ENCODE data around the gene COG5. TPM values are rescaled to one million over a fixed set of nuclear protein-coding genes. Genes with fewer than 3 reads are reported as not detected.
A peak's percentile ranks its signal among the peaks of the same experiment; 100 is the strongest.

Gene COG5
- total RNA-seq, 2 experiments from 2014 or later: 34.1 to 35.5 TPM

DNA sequence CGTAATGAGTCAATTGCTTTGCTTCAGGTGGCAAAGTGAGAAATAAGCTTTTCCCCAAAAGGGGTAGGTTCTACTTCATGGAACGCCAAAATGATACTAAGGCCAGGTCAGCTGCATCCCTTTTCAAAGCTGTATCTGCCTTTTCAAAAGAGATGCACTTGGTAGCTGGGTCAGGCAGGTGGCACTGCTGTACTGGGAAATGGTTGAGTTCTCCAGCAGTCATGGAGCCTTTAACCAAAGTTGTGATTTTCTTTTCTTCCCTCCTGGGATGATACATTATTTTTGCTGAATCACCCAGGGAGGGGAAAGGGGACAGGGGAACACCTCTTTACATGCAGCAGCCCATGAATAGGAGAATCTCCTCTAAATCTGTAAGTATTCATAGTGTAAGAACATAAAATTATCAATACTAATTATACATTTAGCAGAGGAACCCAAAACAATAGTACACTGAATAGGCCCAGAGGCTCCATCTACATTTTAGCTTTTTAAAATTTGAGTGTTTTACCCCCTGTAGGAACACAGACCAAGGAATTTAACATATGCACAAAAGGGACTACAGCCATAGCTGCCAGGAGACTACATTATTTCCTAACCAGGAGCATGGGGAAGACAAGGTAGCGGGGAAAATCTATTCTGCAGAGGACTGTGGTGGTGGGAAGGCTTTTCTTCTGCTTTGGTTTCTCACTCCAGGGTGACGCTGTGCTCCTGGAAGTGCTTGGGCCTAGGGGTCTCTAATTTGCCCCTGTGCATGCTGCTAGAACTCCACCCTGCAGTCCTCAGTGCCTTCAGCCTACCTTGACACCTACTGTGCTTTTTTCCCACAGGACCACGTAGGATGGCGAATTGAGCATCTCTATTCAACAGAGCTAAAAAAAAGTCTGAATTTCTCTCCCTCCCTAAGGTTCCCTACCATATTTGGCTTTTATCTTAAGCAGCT is 100.3 kb downstream of the COG5 start:
- intact Hi-C loops (cut with DNase I, micrococcal nuclease): loop anchor here (1.0 to 5.0 kb wide), 4 partner anchors 262 to 416 kb away; no protein-coding TSS in a partner anchor
- ChIA-PET CTCF (interaction anchor here (0.6 to 2.8 kb wide), 24 partner anchors 8 to 682 kb away, joined by 3 to 26 read pairs (median 4); no protein-coding TSS in a partner anchor), POLR2A (no interaction called here)
- Mint-ChIP-seq H3K4me1 (no peaks in the 10 kb centered on the region), H3K36me3 (ENCODE audit: low read depth) (no peaks in the 10 kb centered on the region), H3K27ac (no peak overlapping the region), H3K27me3 (no peaks in the 10 kb centered on the region), H3K9me3 (ENCODE audit: low read depth) (no peaks in the 10 kb centered on the region), H3K4me3 (no peak overlapping the region)
- DNase-seq (peak; percentile 65), ATAC-seq (peak; percentile 88)

DNA sequence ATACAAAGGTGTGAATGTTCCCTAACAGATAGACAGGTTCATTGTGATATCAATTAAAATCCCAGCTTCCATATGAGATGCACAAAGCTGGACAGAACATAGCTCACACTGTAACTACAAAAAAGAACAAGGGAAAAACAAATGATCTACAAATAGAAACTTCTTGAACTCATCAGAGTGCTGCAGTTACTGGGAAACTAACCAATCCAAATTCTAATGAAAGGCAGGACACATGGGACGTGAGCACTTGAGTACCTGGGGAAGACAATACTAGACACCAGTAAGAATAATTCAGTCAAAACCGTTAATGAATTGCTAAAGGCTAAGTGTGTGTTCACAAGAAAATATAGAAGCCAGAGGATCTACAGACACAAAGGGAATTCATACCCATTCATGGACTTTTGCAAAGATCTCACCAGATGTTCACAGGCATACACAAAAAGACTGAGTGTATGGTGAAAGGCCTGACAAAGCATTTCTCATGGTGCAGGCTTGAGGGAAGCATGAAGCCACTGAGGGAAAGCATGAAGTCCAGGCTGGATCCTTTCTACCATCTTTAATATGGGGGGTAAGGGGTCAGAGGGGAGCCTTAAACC is 101.7 kb downstream of the COG5 start:
- ATAC-seq (no peak), DNase-seq (no peak)
- intact Hi-C loops (cut with DNase I, micrococcal nuclease): loop anchor here in 1 of 2 experiments (5.0 kb wide), 1 partner anchor 410 kb away; no protein-coding TSS in a partner anchor
- H3K4me3 Mint-ChIP-seq: no peak overlapping the region
- H3K9me3 Mint-ChIP-seq (ENCODE audit: low read depth): peaks cover 2% of the 10 kb centered on the region
- peaks cover 11% of the 10 kb centered on the region for H3K36me3 Mint-ChIP-seq (ENCODE audit: low read depth)
- H3K27me3 Mint-ChIP-seq: no peaks in the 10 kb centered on the region
- ChIA-PET CTCF (interaction anchor here (1.0 to 1.2 kb wide), 2 partner anchors 258 to 266 kb away, joined by 3 to 4 read pairs; no protein-coding TSS in a partner anchor), POLR2A (no interaction called here)
- H3K27ac Mint-ChIP-seq: no peak overlapping the region
- no peaks in the 10 kb centered on the region for H3K4me1 Mint-ChIP-seq

DNA sequence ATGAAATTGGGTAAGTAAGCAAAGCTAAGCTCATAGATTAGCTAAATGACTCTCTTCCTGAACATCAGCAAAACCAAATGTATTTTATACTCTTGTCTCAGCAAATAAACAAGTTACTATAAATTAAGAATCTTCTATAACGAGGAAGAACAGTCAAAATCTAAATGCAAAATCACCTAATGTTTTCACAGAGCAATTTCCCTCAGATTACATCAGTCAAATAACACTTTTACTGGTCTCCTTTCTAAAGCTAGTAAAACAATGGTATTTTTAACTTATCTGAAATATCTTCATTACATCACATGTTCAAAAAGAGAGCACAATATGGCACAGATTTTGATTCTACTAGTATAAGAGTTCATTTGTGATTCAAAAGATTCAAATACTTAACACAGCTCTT is 110.3 kb downstream of the COG5 start:
- intact Hi-C loops (cut with DNase I, micrococcal nuclease): no loop called here
- H3K27me3 Mint-ChIP-seq: no peaks in the 10 kb centered on the region
- H3K4me1 Mint-ChIP-seq: peaks cover 3% of the 10 kb centered on the region
- ChIA-PET POLR2A (no interaction called here), CTCF (interaction anchor here (0.6 to 1.2 kb wide), 2 partner anchors 19 to 69 kb away, joined by 3 read pairs; no protein-coding TSS in a partner anchor)
- peaks cover 2% of the 10 kb centered on the region for H3K9me3 Mint-ChIP-seq (ENCODE audit: low read depth)
- ATAC-seq (no peak), DNase-seq (no peak)
- H3K27ac Mint-ChIP-seq: no peak overlapping the region
- H3K4me3 Mint-ChIP-seq: no peak overlapping the region
- peaks cover 24% of the 10 kb centered on the region for H3K36me3 Mint-ChIP-seq (ENCODE audit: low read depth)

DNA sequence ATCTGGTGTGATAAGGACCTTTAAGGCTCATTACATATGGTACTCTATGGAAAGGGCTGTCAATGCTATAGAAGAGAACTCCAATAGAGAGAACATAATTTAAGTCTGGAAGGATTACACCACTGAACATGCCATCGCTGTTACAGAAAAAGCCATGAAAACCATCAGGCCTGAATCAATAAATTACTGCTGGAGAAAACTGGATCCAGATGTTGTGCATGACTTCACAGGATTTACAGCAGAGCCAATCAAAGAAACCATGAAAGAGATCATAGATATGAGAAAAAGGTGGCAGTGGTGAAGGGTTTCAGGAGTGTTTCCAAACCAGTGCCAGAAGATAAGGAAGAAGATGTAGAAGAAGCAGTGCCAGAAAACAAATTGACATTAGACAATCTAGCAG is 112.8 kb downstream of the COG5 start:
- Mint-ChIP-seq H3K4me1 (peaks cover 14% of the 10 kb centered on the region), H3K27me3 (no peaks in the 10 kb centered on the region), H3K4me3 (no peak overlapping the region), H3K9me3 (ENCODE audit: low read depth) (no peaks in the 10 kb centered on the region), H3K36me3 (ENCODE audit: low read depth) (peaks cover 15% of the 10 kb centered on the region), H3K27ac (no peak overlapping the region)
- POLR2A ChIA-PET: no interaction called here
- ATAC-seq (no peak), DNase-seq (no peak)
- intact Hi-C loops (cut with DNase I, micrococcal nuclease): no loop called here
- CTCF ChIA-PET: interaction anchor here (1.2 kb wide), 1 partner anchor 424 kb away, joined by 3 read pairs; no protein-coding TSS in a partner anchor

DNA sequence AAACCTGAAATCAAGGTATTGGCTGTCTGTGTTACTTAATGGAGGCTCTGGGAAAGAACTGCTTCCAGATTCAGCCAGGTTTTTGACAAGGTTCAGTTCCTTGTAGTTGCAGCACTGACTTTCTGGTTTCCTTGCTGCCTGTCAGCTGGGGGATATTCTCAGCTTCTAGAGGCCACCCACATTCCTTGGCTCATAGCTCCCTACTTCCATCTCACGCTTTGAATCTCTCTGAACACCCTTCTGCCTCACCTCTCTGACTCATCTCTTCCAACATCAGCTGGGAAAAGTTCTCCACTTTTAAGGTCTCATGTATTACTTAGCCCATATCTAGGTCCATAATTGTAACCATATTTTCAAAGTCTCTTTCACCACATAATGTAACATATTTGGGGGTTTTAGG is 116.7 kb downstream of the COG5 start:
- POLR2A ChIA-PET: no interaction called here
- DNase-seq: no peak
- Mint-ChIP-seq H3K9me3 (ENCODE audit: low read depth) (no peaks in the 10 kb centered on the region), H3K4me3 (no peak overlapping the region), H3K27ac (no peak overlapping the region), H3K36me3 (ENCODE audit: low read depth) (peaks cover 17% of the 10 kb centered on the region), H3K27me3 (no peaks in the 10 kb centered on the region), H3K4me1 (peaks cover 13% of the 10 kb centered on the region)
- peak; percentile 23 for ATAC-seq
- CTCF ChIA-PET: interaction anchor here (0.6 to 1.0 kb wide), 3 partner anchors 17 to 1126 kb away, joined by 3 to 4 read pairs (median 3); no protein-coding TSS in a partner anchor
- intact Hi-C loops (cut with DNase I, micrococcal nuclease): no loop called here

DNA sequence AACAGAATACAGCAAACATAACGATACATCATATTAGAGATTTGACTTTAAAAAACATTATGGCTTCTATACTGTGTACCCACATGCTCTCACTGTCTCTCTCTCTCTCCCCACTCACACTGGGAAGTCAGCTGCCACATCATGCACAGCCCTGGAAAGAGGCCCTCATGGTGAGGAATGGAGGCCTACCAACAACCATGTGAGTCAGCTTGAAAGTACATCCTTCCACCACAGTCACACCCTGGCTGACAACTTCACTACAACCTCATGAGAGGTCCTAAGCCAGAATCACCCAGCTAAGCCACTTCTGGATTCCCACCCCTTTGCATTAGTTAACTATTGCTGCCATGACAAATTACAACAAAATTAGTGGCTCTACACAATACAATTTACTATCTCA is 117.2 kb downstream of the COG5 start:
- CTCF ChIA-PET: interaction anchor here (0.6 to 1.0 kb wide), 3 partner anchors 18 to 1126 kb away, joined by 3 to 4 read pairs (median 3); no protein-coding TSS in a partner anchor

DNA sequence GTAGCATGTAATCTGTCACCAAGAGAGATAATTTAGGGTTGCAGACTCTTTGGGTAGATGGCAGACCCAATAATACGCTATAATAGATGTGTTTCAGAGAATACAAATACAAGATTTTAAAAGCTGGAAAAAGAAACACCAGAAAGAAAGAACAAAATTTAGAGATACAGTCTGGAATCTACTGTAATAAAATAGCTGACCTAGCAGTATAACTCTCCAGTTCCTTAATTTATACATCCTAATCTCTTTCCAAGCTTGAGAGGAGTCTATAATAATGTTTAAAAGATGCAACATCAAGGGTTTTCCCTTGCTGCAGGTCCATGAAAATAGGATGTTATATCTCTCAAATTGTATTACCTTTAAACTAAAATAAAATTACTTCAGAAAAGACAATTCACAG is 121.0 kb downstream of the COG5 start:
- no peak overlapping the region for H3K4me3 Mint-ChIP-seq
- peaks cover 13% of the 10 kb centered on the region for H3K4me1 Mint-ChIP-seq
- intact Hi-C loops (cut with DNase I, micrococcal nuclease): no loop called here
- ATAC-seq: no peak
- no peak overlapping the region for H3K27ac Mint-ChIP-seq
- peaks cover 12% of the 10 kb centered on the region for H3K36me3 Mint-ChIP-seq (ENCODE audit: low read depth)
- H3K27me3 Mint-ChIP-seq: no peaks in the 10 kb centered on the region
- no peaks in the 10 kb centered on the region for H3K9me3 Mint-ChIP-seq (ENCODE audit: low read depth)
- ChIA-PET POLR2A (no interaction called here), CTCF (interaction anchor here (0.8 to 1.2 kb wide), 2 partner anchors 134 to 342 kb away, joined by 3 to 5 read pairs; no protein-coding TSS in a partner anchor)
- no peak for DNase-seq

More for the DNA sequence above, 117.2 kb downstream of the COG5 start:
- peaks cover 13% of the 10 kb centered on the region for H3K4me1 Mint-ChIP-seq
- POLR2A ChIA-PET: no interaction called here
- ATAC-seq (peak; percentile 96), DNase-seq (peak; percentile 52)
- intact Hi-C loops (cut with DNase I, micrococcal nuclease): no loop called here
- no peak overlapping the region for H3K4me3 Mint-ChIP-seq
- H3K27ac Mint-ChIP-seq: no peak overlapping the region
- no peaks in the 10 kb centered on the region for H3K27me3 Mint-ChIP-seq
- peaks cover 20% of the 10 kb centered on the region for H3K36me3 Mint-ChIP-seq (ENCODE audit: low read depth)
- no peaks in the 10 kb centered on the region for H3K9me3 Mint-ChIP-seq (ENCODE audit: low read depth)

DNA sequence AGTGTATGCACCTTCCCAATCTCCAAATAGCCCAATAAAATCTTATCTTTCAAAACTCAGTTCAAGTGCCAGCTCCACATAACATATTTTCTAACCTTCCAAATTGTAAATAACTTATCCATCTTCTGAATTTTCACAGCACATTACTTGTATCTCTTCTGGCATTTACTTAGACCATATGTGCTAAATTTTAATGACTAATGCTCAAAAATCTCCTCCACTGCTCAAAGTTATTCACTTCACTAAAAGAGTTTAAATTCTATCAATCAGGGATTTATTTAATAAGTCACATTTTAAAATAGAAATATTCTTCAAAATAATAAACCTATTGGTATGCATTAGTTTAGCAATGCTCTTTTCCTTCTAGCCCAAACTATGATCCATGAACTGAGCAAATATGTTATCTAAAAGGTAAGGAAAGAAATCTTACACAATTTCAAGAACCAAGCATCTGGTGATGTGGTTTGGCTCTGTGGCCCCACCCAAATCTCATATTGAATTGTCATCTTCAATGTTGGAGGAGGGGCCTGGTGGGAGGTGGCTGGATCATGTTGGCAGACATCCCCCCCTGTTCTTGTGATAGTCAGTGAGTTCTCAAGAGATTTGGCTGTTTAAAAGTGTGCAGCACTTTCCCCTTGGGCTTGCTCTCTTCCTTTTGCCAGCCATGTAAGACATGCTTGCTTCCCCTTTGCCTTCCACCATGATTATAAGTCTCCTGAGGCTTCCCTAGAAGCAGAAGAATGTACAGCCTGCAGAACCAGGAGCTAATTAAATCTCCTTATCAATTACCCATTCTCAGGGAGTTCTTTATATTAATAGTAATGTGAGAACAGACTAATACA is 121.9 kb downstream of the COG5 start:
- Mint-ChIP-seq H3K27ac (no peak overlapping the region), H3K4me3 (no peak overlapping the region), H3K4me1 (peaks cover 8% of the 10 kb centered on the region), H3K9me3 (ENCODE audit: low read depth) (no peaks in the 10 kb centered on the region), H3K36me3 (ENCODE audit: low read depth) (peaks cover 12% of the 10 kb centered on the region), H3K27me3 (no peaks in the 10 kb centered on the region)
- CTCF ChIA-PET: interaction anchor here (0.7 kb wide), 1 partner anchor 21 kb away, joined by 3 read pairs; no protein-coding TSS in a partner anchor
- no peak for ATAC-seq
- intact Hi-C loops (cut with DNase I, micrococcal nuclease): no loop called here
- POLR2A ChIA-PET: no interaction called here
- DNase-seq: no peak

DNA sequence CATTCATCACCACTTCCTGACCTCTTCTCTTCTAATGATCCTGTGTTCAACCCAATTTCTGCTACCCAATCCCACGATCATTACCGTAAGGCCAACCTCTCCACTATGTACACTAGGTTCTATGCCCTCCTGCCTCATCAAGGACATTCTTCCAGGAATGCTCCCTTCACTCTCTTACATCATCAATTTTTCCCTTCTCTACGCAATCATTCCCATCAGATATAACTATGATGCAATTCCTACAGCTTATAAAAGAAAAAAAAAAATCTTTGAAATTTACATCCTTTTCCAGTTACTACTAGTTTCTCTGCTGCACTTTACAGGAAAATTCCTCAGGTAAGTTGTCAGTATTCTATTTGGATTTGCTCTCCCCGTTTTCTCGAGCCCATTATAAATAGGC is 124.7 kb downstream of the COG5 start:
- peaks cover 21% of the 10 kb centered on the region for H3K36me3 Mint-ChIP-seq (ENCODE audit: low read depth)
- ATAC-seq: no peak
- intact Hi-C loops (cut with DNase I, micrococcal nuclease): no loop called here
- peaks cover 5% of the 10 kb centered on the region for H3K9me3 Mint-ChIP-seq (ENCODE audit: low read depth)
- CTCF ChIA-PET: no interaction called here
- POLR2A ChIA-PET: no interaction called here
- DNase-seq: no peak
- H3K27me3 Mint-ChIP-seq: no peaks in the 10 kb centered on the region
- no peak overlapping the region for H3K4me3 Mint-ChIP-seq
- H3K27ac Mint-ChIP-seq: no peak overlapping the region
- H3K4me1 Mint-ChIP-seq: peaks cover 2% of the 10 kb centered on the region

DNA sequence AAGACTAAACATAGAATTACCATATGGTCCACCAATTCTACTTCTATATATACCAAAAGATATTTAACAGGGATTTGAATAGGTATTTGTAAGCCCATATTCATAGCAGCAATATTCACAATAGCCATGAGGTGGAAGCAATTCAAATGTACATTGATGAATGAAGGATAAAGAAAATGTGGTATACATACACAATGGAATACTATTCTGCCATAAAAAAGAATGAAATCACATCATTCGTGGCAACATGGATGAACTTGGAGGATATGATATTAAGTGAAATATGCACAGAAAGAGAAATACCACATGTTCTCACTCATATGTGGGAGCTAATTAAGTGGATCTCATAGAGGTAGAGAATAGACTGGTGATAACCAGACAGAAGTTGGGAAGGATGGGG is 128.0 kb downstream of the COG5 start:
- ChIA-PET CTCF (no interaction called here), POLR2A (no interaction called here)

DNA sequence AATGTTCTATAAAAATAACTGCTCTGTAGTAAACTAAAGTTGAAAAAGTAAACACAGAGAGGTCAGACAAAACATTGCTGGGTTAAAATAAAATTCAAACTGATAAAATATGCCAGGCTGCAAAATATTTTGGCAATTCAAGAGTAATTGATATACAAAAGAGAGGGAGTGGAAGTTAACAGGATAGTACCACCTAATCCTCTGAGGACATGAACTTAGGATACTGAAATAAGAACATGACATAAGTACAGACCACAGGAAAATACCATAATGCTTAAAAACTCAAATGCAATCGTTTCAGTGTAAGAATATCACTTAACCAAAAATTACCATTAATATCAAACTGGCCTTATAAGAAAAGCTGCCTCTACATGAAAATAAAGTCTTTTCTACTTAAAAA is 131.5 kb downstream of the COG5 start:
- H3K9me3 Mint-ChIP-seq (ENCODE audit: low read depth): peaks cover 11% of the 10 kb centered on the region
- intact Hi-C loops (cut with DNase I, micrococcal nuclease): no loop called here
- H3K4me1 Mint-ChIP-seq: peaks cover 2% of the 10 kb centered on the region
- CTCF ChIA-PET: no interaction called here
- peaks cover 28% of the 10 kb centered on the region for H3K36me3 Mint-ChIP-seq (ENCODE audit: low read depth)
- DNase-seq (no peak), ATAC-seq (no peak)
- no peak overlapping the region for H3K27ac Mint-ChIP-seq
- H3K4me3 Mint-ChIP-seq: no peak overlapping the region
- POLR2A ChIA-PET: no interaction called here
- no peaks in the 10 kb centered on the region for H3K27me3 Mint-ChIP-seq

More for the DNA sequence above, 128.0 kb downstream of the COG5 start:
- no peak for DNase-seq
- ATAC-seq: no peak
- Mint-ChIP-seq H3K27ac (no peak overlapping the region), H3K36me3 (ENCODE audit: low read depth) (peaks cover 21% of the 10 kb centered on the region), H3K9me3 (ENCODE audit: low read depth) (peaks cover 11% of the 10 kb centered on the region), H3K27me3 (no peaks in the 10 kb centered on the region), H3K4me1 (peaks cover 2% of the 10 kb centered on the region), H3K4me3 (no peak overlapping the region)
- intact Hi-C loops (cut with DNase I, micrococcal nuclease): no loop called here
